ENCODE measurements around the gene APBB1IP.
"Not testable (repeated sequence)": the region's sequence is repeated elsewhere in the genome, so short reads cannot be mapped to it uniquely, and the experiment has no call there.

Gene APBB1IP

GRCh38 chr10:26479766-26480492 lies 41.8 kb downstream of the APBB1IP start:
- DNase-seq, result no peak

GRCh38 chr10:26481315-26481692 lies 43.2 kb downstream of the APBB1IP start:
- no peak for DNase-seq

GRCh38 chr10:26481914-26482550 lies 43.9 kb downstream of the APBB1IP start:
- no peak for DNase-seq

- DNase-seq, result no peak
Measured at GRCh38 chr10:26483554-26483953, 45.4 kb downstream of the APBB1IP start.

- DNase-seq, result no peak
Measured at GRCh38 chr10:26485150-26485941, 47.2 kb downstream of the APBB1IP start.

GRCh38 chr10:26486304-26486703 lies 48.2 kb downstream of the APBB1IP start:
- peak; percentile 89 for DNase-seq

- peak; percentile 86 for DNase-seq
Measured at GRCh38 chr10:26486990-26487850, 49.1 kb downstream of the APBB1IP start.

- no peak for DNase-seq
Measured at GRCh38 chr10:26488344-26488743, 50.2 kb downstream of the APBB1IP start.

GRCh38 chr10:26489081-26489480 lies 50.9 kb downstream of the APBB1IP start:
- no peak for DNase-seq

GRCh38 chr10:26490367-26490766 lies 52.2 kb downstream of the APBB1IP start:
- not testable (repeated sequence) for DNase-seq

GRCh38 chr10:26491276-26491675 lies 53.1 kb downstream of the APBB1IP start:
- DNase-seq, result no peak

- DNase-seq, result no peak
Measured at GRCh38 chr10:26491934-26492333, 53.8 kb downstream of the APBB1IP start.

- not testable (repeated sequence) for DNase-seq
Measured at GRCh38 chr10:26492725-26493124, 54.6 kb downstream of the APBB1IP start.

GRCh38 chr10:26494018-26494417 lies 55.9 kb downstream of the APBB1IP start:
- DNase-seq, result no peak

- DNase-seq, result peak; percentile 3
Measured at GRCh38 chr10:26499426-26499825, 61.3 kb downstream of the APBB1IP start.

- no peak for DNase-seq
Measured at GRCh38 chr10:26502986-26503385, 64.8 kb downstream of the APBB1IP start.

- no peak for DNase-seq
Measured at GRCh38 chr10:26503911-26504310, 65.8 kb downstream of the APBB1IP start.

GRCh38 chr10:26504429-26504828 lies 66.3 kb downstream of the APBB1IP start:
- not testable (repeated sequence) for DNase-seq

- DNase-seq, result no peak
Measured at GRCh38 chr10:26505491-26505890, 67.3 kb downstream of the APBB1IP start.

- no peak for DNase-seq
Measured at GRCh38 chr10:26506736-26507135, 68.6 kb downstream of the APBB1IP start.

- DNase-seq, result peak; percentile 2
Measured at GRCh38 chr10:26507441-26507840, 69.3 kb downstream of the APBB1IP start.

GRCh38 chr10:26508016-26508415 lies 69.9 kb downstream of the APBB1IP start:
- DNase-seq, result peak; percentile 39
